Cardiac muscle cell (in vitro differentiated cells and primary cell): Measurements from ENCODE around the gene SHC3. TPM values are rescaled to one million over a fixed set of nuclear protein-coding genes. Genes with fewer than 3 reads are reported as not detected.
A peak's percentile ranks its signal among the peaks of the same experiment; 100 is the strongest.

ENCODE experiments used
- DNase-seq, 2 donors: peaks; one replicate each; pipeline versions ENCODE4 v3.0.0 to v3.0.0-alpha.2; 2010 to 2017; ENCODE audit warnings: low read depth in 1 of 2, low spot score in 1 of 2
- H3K27ac ChIP-seq: fragments of 200-600 bp; sonication (generic); 2 replicates; pipeline ENCODE4 v1.5.1; 2016
- H3K27me3 ChIP-seq: fragments of 200-600 bp; sonication (generic); 2 replicates; pipeline ENCODE4 v1.6.0; 2016; ENCODE audit warnings: control low read depth
- H3K36me3 ChIP-seq: fragments of 200-600 bp; sonication (generic); 2 replicates; pipeline ENCODE4 v1.5.1; 2016; ENCODE audit warnings: control low read depth
- H3K4me1 ChIP-seq: fragments of 200-600 bp; sonication (generic); 2 replicates; pipeline ENCODE4 v1.8.1; 2017; ENCODE audit warnings: low read depth, mild to moderate bottlenecking, mixed run types
- H3K4me3 ChIP-seq: fragments of 200-600 bp; sonication (generic); 2 replicates; pipeline ENCODE4 v1.5.1; 2016; ENCODE audit warnings: mild to moderate bottlenecking
- H3K9me3 ChIP-seq: fragments of 200-600 bp; sonication (generic); 2 replicates; pipeline ENCODE4 v1.5.1; 2017; ENCODE audit warnings: low read depth, mild to moderate bottlenecking, control low read depth
- polyA plus RNA-seq: library from polyadenylated mRNA; unstranded; fragments of >200 nt; fragmentation: Nextera tagmentation; extraction: Ambion mirVana; gene quantifications from 2 replicates; pipeline ENCODE4 v1.2.1, GENCODE V29; 2016
- total RNA-seq: library from RNA; depleted of rRNA; stranded (reverse); fragments of >200 nt; gene quantifications from 2 replicates; pipeline ENCODE4 v1.2.3, GENCODE V29; 2016
- TF ChIP-seq, protein P1 (sequence below): IDR thresholded peaks from 2 replicates; pipeline ENCODE4 v1.5.1; 2012; ENCODE audit warnings: low read depth, mild to moderate bottlenecking, low read length

Gene SHC3
- total and polyA plus RNA-seq, 2 experiments from 2014 or later: 0.27 to 0.34 TPM

DNA sequence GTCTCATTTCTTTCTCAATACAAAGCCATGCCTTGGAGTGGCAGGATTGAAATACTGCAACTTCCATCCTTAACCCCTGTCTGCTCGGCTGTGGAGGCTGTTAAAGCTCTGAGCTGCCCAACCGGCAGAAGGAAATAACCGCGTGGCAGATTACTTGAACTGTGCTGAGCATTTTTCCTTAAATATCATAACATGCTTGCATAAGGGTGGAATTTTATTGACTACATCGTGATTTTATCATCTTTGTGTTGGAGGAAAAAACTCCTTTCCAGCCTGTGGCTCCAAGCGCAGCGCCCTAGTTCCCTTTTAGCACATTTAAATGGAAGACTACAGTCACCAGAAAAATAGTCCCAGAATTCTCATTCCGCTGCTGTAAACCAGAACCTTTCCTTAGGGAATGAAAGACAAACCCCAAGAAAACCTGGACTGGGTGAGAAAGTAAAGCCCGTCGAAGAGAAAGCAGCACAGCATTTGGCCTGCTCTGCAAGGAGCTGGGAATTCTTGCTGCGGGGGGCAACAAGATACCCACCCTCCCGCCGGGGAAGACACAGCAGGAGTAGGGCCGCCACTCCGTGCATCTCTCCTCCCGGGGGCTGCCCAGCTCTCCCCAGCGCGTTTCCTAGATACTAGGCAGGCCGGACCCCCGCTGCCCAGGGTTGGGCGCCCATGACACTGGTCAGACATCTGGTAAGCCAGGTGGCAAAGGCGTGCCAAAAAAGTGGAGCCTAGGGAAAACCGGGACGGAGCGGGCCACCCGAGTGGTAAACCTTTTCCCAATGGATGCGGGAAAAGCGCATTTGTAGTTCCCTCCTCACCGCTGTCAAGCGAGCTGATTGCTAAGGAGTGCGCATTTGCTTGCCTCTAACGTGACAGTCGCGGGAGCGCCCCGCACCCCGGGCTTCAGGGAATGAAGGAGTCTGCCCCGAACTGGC is 1.3 kb downstream of the SHC3 start:
- peak overlapping the region; percentile 31 for H3K4me3 ChIP-seq
- peaks cover 70% of the 10 kb centered on the region for H3K27me3 ChIP-seq
- no peaks in the 10 kb centered on the region for H3K36me3 ChIP-seq
- no peak overlapping the region for H3K27ac ChIP-seq
- H3K9me3 ChIP-seq: no peaks in the 10 kb centered on the region
- TF ChIP-seq, protein P1, sequence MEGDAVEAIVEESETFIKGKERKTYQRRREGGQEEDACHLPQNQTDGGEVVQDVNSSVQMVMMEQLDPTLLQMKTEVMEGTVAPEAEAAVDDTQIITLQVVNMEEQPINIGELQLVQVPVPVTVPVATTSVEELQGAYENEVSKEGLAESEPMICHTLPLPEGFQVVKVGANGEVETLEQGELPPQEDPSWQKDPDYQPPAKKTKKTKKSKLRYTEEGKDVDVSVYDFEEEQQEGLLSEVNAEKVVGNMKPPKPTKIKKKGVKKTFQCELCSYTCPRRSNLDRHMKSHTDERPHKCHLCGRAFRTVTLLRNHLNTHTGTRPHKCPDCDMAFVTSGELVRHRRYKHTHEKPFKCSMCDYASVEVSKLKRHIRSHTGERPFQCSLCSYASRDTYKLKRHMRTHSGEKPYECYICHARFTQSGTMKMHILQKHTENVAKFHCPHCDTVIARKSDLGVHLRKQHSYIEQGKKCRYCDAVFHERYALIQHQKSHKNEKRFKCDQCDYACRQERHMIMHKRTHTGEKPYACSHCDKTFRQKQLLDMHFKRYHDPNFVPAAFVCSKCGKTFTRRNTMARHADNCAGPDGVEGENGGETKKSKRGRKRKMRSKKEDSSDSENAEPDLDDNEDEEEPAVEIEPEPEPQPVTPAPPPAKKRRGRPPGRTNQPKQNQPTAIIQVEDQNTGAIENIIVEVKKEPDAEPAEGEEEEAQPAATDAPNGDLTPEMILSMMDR: no peak
- DNase-seq: peak in 1 of 2 donors; percentile 70
- H3K4me1 ChIP-seq: peaks cover 9% of the 10 kb centered on the region

DNA sequence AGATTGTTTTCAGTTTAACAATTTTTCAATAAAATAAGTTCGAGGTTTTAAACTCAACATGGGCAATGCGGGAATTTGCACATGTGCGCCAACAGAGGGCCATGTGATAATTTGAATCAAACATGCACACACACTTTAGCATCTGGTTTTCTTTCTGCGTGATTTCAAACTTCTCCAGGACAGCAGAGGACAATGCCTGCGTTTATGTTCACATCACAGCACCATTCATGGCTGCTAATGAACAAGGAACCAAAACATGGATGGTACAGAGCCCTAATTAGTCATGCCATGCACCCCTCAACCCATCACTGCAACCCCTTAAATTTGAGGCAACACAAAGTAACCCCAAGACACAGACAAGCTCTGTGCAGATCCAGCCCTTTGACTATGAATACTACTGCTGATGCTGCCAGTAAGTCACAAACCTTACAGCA is 2.8 kb downstream of the SHC3 start:
- DNase-seq: peak in 1 of 2 donors; percentile 32
- peaks cover 68% of the 10 kb centered on the region for H3K27me3 ChIP-seq
- H3K4me3 ChIP-seq: no peak overlapping the region
- TF ChIP-seq, protein P1: no peak
- no peaks in the 10 kb centered on the region for H3K36me3 ChIP-seq
- no peak overlapping the region for H3K27ac ChIP-seq
- peaks cover 9% of the 10 kb centered on the region for H3K4me1 ChIP-seq
- no peaks in the 10 kb centered on the region for H3K9me3 ChIP-seq

- DNase-seq: no peak
- Histone ChIP-seq H3K27me3 (peaks cover 61% of the 10 kb centered on the region), H3K36me3 (no peaks in the 10 kb centered on the region), H3K9me3 (no peaks in the 10 kb centered on the region), H3K4me1 (peaks cover 6% of the 10 kb centered on the region), H3K4me3 (no peak overlapping the region), H3K27ac (no peak overlapping the region)
- TF ChIP-seq, protein P1: no peak
These were observed 4.3 kb downstream of the SHC3 start for GRCh38 chr9:89174291-89174690.

DNA sequence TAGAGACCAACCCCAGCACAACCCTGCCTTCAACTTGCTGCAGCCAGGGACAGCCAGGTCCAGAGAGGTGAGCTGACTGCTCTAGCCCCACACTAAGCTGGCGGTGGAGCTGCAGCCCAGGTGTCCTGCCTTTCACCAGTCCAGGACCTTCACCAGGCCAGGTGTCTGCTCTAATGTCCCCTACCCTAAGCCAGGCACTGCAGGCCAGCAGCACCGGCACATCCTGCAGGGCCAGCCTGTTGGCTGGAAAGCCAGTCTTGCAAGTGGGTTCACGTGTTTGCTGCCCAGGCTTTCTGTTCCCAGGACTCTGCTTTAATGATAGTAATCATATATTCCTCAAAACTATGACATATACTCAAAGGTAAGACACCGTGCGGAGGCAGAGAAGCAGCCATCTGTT is 5.5 kb downstream of the SHC3 start:
- no peak for DNase-seq
- Histone ChIP-seq H3K4me3 (no peak overlapping the region), H3K27me3 (peaks cover 49% of the 10 kb centered on the region), H3K27ac (no peak overlapping the region), H3K4me1 (peaks cover 4% of the 10 kb centered on the region), H3K9me3 (no peaks in the 10 kb centered on the region), H3K36me3 (no peaks in the 10 kb centered on the region)
- TF ChIP-seq, protein P1: no peak

- no peak for DNase-seq
- H3K36me3 ChIP-seq: no peaks in the 10 kb centered on the region
- H3K27me3 ChIP-seq: peaks cover 42% of the 10 kb centered on the region
- H3K4me1 ChIP-seq: peaks cover 4% of the 10 kb centered on the region
- H3K9me3 ChIP-seq: no peaks in the 10 kb centered on the region
- no peak overlapping the region for H3K27ac ChIP-seq
- no peak overlapping the region for H3K4me3 ChIP-seq
- TF ChIP-seq, protein P1: no peak
These were observed 6.2 kb downstream of the SHC3 start for GRCh38 chr9:89172398-89172797.
